ENCODE data around the gene C1orf198. TPM values are rescaled to one million over a fixed set of nuclear protein-coding genes. Genes with fewer than 3 reads are reported as not detected.

The C1orf198 gene
- total RNA-seq, 1 donor from 2014 or later = 225 TPM

DNA sequence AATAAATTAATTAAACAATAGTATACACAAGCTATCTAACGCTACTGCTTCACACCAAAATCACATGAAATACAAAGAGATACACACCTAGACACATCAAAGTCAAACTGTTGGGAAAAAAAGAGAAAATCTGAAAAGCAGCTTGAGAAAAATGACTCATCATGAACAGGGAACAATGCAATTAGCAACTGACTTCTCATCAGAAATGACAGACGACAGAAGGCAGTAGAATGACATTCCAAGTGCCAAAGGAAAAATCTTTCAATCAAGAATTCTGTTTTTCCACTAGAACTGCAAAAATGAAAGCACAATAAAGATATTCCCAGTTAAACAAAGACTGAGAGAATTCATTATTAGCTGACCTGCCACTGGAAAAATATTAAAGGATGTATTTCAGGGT is 63.9 kb downstream of the C1orf198 start:
- intact Hi-C loops (cut with DNase I) = no loop called here
- peaks cover 0 to 23% of the 10 kb centered on the region in 2 donors for H3K4me1 ChIP-seq
- H3K36me3 ChIP-seq = no peaks in the 10 kb centered on the region
- no peak for TF ChIP-seq CTCF (IDR thresholded peaks at IDR 0.05)
- H3K27me3 ChIP-seq = no peaks in the 10 kb centered on the region
- no peak for DNase-seq (ENCODE audit: low spot score in 2 of 2)
- H3K27ac ChIP-seq = no peak overlapping the region
- H3K4me3 ChIP-seq = no peak overlapping the region
- H3K9me3 ChIP-seq = no peaks in the 10 kb centered on the region

DNA sequence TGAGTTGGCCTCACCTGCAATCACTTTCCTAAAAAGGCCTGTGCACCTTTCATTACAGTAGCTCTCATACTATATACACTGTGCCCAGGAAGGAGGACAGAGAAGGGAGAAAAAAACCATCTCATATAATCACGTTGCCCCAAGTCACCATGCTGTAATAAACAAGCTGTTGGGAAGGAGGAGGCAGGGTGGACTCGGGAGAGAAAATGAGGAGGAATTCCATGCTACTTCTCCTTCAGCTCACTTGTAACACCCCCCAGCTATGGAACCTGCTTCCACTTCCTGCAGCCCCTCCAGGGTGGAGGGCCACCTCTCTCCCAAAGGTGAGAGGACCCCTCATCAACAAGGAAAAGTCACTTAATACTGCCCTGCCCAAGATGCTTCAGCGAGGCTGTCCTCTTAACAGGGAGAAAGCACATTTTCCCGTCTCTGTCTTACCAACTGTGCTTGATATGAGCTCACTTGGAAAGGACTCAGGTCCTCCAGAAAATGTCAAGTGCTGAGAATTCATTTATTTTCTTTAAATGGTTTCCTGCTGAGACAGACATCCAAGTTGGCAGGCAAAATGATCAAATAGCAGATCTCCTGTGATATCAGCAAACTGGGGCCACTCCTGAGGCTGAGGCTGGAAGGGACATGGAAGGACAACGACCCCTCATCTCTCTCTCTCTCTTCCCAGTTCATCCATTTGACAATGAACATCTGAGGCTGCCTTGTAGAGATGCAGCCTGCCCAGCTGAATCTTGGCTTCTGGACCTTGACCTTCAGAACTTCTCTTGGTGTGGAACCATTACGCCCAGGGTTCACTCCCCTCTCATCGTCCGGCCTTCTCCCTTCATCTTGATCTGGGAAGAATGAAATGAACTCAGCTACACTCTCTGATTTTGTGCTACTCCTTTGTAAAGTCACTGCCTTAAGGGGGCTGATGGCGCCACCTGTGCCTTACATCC is 67.2 kb downstream of the C1orf198 start:
- Histone ChIP-seq H3K36me3 (no peaks in the 10 kb centered on the region), H3K4me3 (no peak overlapping the region), H3K9me3 (no peaks in the 10 kb centered on the region), H3K4me1 (no peaks in the 10 kb centered on the region), H3K27ac (no peak overlapping the region), H3K27me3 (no peaks in the 10 kb centered on the region)
- intact Hi-C loops (cut with DNase I) = no loop called here
- DNase-seq (ENCODE audit: low spot score in 2 of 2) = no peak
- no peak for TF ChIP-seq CTCF (IDR thresholded peaks at IDR 0.05)

GRCh38 chr1:230798491-230798890 is 69.8 kb downstream of the C1orf198 start:
- Histone ChIP-seq H3K27ac (no peak overlapping the region), H3K36me3 (no peaks in the 10 kb centered on the region), H3K4me3 (no peak overlapping the region), H3K9me3 (no peaks in the 10 kb centered on the region), H3K4me1 (no peaks in the 10 kb centered on the region), H3K27me3 (no peaks in the 10 kb centered on the region)
- no peak for TF ChIP-seq CTCF (IDR thresholded peaks at IDR 0.05)
- intact Hi-C loops (cut with DNase I) = loop anchor here (1.0 to 2.0 kb wide), 3 partner anchors 70 to 181 kb away; partner anchors contain the start of genes ARV1 and C1orf198
- DNase-seq (ENCODE audit: low spot score in 2 of 2) = no peak

DNA sequence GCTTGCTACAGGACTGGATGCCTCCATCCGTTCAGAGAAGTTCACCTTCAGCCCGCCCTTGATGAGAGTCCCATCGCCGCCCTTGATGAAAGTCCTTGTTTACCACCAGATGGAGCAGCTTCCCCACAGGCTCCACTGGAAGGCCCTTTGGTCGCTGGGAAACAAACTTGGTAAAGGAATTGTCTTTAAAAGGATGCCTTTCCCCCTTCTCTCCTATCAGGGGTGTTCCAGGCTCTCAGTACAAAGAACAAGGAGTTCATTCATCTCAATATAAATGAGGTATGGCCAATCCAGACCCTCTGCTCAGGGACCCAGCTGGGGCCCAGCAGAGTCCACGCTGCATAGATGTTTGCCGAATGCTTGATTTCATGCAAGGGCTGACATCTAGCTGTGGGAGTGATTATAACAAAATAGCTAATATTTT is 70.4 kb downstream of the C1orf198 start:
- H3K27ac ChIP-seq = no peak overlapping the region
- intact Hi-C loops (cut with DNase I) = loop anchor here (1.0 to 2.0 kb wide), 4 partner anchors 71 to 413 kb away; partner anchors contain the start of genes ARV1 and C1orf198
- no peaks in the 10 kb centered on the region for H3K9me3 ChIP-seq
- H3K36me3 ChIP-seq = no peaks in the 10 kb centered on the region
- no peaks in the 10 kb centered on the region for H3K4me1 ChIP-seq
- TF ChIP-seq CTCF (IDR thresholded peaks at IDR 0.05) = peak; percentile 73 to 90 (median 78)
- no peak overlapping the region for H3K4me3 ChIP-seq
- peak in 1 of 2 donors; percentile 79 for DNase-seq (ENCODE audit: low spot score in 2 of 2)
- H3K27me3 ChIP-seq = no peaks in the 10 kb centered on the region

- H3K9me3 ChIP-seq = no peaks in the 10 kb centered on the region
- H3K4me1 ChIP-seq = no peaks in the 10 kb centered on the region
- no peak overlapping the region for H3K27ac ChIP-seq
- no peak overlapping the region for H3K4me3 ChIP-seq
- intact Hi-C loops (cut with DNase I) = loop anchor here (1.0 kb wide), 1 partner anchor 414 kb away; no protein-coding TSS in a partner anchor
- no peaks in the 10 kb centered on the region for H3K36me3 ChIP-seq
- no peaks in the 10 kb centered on the region for H3K27me3 ChIP-seq
- DNase-seq (ENCODE audit: low spot score in 2 of 2) = no peak
- TF ChIP-seq CTCF (IDR thresholded peaks at IDR 0.05) = no peak
These were observed 70.9 kb downstream of the C1orf198 start for GRCh38 chr1:230797376-230797920.
